Muscle of arm (tissue), 12 donors: ENCODE data around the gene RASGRF2. TPM values are rescaled to one million over a fixed set of nuclear protein-coding genes. Genes with fewer than 3 reads are reported as not detected.
A peak's percentile ranks its signal among the peaks of the same experiment; 100 is the strongest.
"Not testable (repeated sequence)": the region's sequence is repeated elsewhere in the genome, so short reads cannot be mapped to it uniquely, and the experiment has no call there.

ENCODE experiments used
- DNase-seq: peaks from one replicate; pipeline ENCODE4 v3.0.0-alpha.2; 2013
- polyA plus RNA-seq, 12 donors: library from polyadenylated mRNA; unstranded; fragments of 120-200 nt; gene quantifications; one replicate each; pipeline ENCODE4 v1.2.1, GENCODE V29; 2013; ENCODE audit not compliant: insufficient read length in 12 of 12

Gene RASGRF2
- polyA plus RNA-seq, 12 donors: 0.48 to 3.7 (median 0.84) TPM; not detected in 2

DNA sequence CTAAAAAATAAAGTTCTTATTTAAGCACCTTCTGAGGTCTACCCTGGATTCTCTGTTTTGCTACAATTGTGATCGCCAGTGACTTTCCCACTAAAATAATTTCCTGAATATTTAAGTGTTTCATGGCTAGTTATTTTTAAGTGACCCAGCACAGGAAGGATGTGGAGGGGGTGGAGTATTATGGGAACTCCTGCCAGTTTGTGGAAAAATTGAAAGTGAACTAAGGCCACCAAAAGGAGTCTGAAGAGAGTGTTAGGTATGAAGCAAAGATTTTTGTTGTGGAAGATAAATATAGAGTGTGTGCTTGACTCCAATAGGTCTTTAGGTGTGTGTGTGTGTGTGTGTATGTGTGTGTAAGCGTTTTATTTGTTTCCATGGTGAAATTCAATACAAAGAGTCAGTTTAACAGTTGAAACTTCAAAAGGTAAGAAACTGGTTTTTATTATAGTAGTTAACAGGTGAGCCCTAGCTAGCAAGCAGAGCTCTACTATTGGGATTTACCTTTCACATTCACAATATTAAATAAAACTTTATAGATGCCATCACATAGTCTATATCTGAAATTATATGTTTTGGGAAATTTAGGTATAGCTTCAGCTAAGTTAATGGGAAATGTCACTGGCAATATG, 25.6 kb downstream of the RASGRF2 start:
- DNase-seq: no peak

DNA sequence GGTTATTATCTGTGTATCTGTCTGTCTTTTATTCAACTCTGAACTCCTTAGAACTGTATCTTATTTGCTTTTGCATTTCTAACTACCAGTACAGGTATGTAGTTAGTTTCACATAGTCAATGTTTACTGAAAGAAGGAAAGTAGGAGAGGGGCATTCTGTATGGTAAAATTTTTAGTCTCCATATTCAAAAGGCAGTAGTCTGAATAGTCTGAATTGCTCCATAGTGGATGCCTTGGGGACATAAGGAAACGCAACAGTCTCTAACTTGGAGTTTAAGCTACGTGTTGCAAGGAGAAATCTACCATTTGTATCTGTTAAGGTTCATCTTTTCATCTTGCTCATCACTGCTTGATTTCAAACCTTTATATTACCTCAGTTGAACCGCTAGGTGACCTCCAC, 26.2 kb downstream of the RASGRF2 start:
- no peak for DNase-seq

DNA sequence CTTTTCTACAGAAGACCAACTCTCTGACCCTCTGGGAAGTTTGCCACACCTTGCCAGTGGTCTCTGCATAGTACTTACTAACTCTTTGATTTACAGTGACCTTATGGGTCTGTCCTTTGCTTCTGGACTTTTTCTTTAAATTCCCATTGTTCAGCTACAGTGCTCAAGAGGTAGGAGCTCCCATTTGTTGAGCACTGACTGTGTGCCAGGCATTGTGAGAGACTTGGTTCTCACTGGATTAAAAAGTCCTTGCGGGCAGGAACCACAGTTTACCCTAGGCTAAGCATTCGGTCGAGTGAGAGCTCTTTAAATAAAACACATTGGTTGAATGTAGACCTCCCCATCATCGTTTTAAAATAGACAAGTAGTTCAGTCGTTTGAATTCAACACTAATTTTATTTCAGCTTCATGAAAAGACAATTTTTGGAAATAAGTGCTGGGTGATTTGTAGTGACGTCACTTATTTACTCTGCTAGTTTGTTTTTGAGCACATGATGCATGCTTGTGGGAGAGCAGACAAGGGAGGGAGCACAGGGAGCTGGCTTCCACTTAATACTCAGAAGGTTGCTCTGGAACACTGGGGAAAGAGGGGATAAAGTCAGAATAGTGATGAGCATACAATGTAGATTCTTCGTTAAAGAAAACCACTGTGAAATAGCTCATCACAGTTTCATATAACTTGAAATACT, 27.1 kb downstream of the RASGRF2 start:
- DNase-seq: no peak

DNA sequence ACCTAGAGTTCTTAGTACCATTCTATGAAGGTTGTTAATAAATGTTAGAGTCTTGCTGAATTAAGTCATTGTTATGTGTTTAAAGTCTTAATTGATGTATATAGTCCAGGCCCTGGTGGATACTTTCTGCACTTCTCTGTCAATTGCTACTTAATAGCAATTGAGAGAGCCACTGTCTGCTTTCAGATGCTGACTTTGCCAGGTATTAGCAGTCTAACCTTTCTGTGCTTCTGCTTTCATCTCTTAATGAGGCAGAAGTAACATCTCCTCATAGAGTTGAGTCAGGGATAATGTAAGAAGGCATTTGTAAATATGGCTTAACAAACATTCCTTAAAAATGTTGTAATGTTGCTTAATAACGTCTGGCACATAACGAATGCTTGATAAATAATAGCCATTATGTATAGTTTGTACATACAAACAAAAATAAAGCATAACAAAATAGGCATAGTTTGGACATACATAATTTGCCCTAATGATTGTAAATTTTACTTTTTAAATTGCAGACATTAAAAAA, 28.3 kb downstream of the RASGRF2 start:
- no peak for DNase-seq

DNA sequence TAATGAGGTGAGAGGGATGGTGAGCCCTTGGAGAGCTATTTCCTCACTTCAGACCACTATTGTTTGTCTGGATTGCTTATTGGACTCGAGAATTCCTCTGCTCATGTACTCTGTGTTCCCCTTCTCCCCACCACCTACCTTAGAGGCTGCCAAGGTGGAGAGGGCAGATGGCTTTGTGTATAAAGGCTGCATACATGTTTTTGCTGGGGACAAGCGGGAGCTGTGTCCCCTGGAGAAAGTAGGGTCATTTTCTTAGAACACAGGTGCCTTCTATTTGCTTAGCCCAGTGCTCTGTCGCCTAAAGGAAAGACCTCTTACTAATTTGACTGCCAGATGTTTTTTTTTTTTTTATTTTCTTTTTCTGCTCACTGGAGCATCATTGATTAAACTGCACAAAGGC, 29.7 kb downstream of the RASGRF2 start:
- DNase-seq: no peak

DNA sequence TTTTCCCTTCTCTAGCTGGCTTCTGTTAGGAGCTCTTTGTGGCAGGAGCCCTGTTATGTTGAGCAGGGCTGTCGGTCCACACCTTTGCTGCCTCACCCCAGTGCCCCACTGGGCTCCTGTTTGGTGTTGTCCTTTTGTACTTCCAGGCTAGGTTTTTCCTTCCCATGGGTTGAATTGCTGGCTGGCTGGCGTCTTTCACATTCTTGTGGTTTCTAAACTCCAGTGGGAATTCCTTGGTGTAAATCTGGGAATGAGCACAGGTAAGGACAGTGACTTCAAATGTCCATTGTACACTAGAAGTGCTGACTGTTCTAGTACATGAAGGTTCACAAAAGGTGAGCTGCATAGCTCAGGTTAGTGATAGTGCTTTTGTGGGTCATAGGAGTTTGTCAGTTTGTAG, 30.4 kb downstream of the RASGRF2 start:
- no peak for DNase-seq

DNA sequence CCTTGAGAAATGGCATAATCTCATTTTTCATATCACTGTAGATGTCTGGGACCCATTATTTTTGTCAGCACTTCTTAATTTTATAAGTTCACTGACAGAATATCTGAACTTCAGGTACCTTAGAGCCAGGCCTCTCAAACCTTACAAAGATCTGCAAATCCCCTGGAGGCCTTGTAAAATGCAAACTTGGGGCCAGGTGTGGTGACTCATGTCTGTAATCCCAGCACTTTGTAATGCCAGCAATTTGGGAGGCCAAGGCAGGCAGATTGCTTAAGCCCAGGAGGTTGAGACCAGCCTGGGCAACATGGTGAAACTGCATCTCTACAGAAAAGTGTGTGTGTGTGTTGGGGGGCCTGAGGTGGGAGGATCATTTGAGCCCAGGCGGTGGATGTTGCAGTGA, 30.8 kb downstream of the RASGRF2 start:
- DNase-seq: no peak

DNA sequence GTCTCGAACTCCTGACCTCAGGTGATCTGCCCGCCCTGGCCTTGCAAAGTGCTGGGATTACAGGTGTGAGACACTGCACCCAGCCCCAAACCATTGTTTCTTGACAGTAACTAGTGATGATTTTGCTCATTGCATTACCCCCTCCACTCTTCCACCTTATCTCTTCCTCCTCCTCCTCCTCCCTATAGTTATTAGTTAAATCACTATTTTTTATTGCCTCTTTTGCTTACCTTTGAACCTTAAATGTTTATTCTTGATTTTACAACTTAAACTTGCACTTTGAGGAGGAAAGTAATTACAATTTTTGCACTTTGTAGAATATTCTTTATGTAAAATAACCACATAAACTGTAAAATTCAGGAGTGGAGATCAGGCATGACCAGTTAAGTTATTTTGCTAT, 35.7 kb downstream of the RASGRF2 start:
- DNase-seq: no peak

DNA sequence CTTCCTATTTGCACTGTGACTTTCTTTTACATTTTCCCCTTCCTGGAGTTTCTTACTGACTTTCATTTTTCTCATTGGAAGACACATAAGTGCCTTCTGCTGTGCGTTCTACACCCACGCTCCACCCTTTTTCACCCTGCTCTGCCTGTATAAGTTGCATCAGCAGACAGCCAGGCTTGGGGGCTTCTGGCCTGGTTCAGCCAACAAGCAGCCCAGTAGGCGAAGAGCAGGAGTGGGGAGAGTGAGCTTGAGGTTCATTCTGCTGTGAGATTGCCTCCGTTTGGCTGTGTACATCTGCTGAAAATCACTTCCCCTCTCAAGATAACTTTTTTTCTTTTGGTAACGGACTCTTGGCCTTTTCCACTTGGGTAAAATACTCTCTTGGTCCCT, 38.4 kb downstream of the RASGRF2 start:
- DNase-seq: no peak

DNA sequence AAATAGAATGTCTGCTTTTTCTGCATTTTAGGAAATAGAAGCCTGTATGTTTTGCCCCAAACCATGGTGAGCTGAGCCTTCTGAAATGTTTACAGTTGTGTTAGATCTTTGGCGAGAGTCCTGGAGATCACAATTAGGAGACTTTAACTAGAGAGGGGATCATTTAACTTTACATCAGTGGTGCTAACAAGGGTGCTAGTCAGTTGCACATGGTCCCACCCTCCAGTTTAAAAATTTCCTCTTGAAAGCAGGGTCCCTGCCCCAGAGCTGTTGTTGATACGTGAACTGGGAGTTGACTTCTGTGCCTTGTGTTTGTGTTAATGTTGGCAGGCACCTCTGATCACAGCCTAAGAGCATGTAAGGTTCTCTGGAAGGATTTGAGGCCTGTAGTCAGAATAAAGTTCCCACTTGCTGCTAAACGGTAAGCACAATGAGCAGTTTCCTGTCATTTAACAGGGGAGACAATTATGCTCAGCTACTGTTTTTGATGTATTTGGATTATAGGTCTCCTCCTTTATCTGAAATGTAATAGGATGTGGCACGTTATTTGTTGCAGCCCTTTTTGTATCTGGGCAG, 43.7 kb downstream of the RASGRF2 start:
- no peak for DNase-seq

DNA sequence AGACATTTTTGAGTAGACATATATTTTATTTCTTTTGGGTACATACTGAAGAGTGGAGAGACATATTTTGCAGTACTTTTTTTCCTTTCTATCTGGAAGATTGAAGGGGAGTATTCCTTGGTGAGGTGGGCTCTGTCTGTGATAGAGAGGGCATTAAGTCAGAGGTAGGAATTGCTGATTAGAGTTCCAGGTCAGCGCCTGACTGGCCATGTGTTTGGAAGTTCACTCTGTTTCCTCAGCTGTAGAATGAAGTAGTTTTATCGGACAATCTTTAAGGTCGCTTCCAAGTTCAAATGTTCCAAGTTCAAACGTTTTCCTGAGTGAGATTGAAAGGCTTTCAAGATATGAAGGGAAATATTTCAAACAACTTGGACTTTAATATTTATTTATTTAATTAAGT, 45.5 kb downstream of the RASGRF2 start:
- DNase-seq: no peak

DNA sequence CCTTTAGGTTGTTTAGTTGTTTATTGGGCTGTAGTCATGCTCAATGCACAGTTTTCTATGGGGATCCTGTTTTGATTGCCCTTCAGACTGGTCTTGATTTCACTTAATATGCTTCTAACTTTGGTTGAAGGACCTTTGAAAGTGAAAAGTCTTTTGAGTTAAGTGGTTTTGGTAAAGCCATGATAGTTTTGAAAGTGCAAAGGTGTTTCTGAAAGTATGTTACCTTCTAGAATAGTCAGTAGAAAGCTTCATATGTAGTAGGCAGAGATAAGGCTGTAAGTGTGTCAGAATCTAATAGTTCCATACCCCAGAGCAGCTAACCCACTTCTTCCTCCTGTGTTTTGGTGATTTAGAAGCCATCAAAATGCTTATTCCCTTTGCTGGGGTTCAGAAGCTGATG, 46.1 kb downstream of the RASGRF2 start:
- no peak for DNase-seq

DNA sequence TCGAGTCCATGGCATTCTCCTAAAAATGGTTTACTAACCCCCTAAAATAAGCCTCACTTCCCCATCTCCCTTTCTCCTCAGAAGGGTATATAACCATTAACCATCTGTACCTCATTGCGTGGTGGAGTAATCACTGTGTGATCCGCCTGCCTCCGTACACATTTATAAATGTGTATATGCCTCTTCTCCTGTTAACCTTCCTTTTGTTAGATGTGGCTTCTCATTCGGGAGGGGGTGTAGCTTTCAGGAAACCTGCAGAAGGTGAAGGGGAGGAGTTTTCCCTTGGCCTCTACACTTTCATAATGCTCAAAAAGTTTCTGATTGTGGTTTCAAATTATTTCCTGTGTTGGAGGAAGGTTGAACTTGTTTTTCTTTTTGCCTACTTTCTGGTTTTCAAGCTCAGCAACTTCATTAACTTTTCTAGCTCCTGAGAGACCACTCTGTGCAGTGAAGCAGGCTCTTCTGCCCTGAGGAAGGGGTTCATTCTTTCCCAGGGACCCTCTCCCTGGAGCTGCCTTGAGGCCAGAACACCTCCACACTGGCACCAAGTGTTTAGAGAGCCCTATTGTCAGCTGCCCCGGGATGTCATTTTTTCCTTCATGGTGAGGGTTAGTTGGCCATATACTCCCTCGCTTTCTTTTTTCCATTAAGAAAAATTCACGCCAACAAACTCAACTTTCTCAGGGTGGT, 46.9 kb downstream of the RASGRF2 start:
- no peak for DNase-seq

DNA sequence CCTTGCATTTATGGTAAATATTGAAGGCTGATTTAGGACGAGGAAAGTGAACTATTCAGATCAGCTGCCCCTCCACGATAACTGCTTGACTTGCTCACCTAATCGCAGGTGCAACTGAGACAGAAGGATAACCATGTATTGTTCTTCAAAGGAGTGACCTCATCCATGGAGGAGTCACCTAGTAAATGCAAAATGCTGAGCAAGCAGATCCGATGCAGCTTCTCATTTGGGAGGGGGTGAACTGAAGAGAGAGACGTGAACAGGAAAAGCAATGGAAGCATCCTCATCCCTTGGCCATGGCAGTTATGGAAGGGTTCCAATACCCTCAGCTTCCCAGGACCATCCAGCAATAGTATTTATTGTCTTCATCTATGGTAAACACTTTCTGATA, 47.5 kb downstream of the RASGRF2 start:
- no peak for DNase-seq

DNA sequence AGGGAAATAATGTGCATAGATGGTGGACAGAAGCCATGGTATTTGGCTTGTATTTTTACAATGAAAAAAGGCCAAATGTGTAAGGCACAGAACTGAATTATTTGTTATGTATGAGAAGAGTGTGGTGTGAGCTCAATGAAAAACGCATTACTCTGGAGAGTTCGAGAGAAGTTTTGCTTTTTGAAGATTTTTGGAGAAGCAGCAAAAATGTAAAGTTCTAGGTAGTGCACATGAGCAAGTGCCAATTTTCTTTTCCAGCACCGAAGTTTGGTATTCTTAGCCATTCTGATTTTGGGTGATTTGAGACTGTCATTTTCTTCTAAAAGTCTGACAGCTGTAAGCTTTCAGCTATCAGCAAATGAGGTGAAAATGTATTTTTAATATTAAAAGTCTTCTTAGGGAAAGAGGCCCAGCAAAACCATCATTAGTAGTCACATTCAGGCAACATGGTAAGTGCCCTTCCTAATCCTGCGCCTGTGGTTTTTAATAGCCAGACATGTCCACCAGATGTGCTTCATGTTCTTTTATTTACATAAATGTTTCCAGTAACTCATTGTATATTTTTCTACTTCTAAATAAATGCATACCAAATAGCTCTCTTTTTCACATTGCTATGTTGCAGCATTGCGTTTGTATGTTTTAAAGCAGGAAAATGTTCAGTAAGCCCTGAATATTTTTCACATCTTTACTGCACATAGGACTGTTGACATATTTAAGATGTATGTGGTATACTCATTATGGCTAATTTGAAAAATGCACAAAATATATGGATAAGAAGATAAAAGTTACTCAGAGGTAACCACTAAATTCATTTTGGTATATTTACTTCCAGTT, 50.4 kb downstream of the RASGRF2 start:
- peak; percentile 17 for DNase-seq

DNA sequence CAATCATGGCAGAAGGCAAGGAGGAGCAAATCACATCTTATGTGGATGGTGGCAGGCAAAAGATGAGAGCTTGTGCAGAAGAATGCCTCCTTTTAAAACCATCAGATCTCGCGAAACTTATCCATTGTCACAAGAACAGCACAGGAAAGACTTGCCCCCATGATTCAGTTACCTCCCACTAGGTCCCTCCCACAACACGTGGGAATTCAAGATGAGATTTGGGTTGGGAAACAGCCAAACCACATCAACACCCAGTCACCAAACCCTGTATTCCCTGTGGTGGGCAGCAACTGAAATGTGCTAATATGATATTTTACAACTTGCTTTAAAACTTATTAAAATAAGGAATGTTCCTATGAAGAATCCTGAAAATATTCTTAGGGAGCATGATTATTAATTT, 54.2 kb downstream of the RASGRF2 start:
- no peak for DNase-seq

DNA sequence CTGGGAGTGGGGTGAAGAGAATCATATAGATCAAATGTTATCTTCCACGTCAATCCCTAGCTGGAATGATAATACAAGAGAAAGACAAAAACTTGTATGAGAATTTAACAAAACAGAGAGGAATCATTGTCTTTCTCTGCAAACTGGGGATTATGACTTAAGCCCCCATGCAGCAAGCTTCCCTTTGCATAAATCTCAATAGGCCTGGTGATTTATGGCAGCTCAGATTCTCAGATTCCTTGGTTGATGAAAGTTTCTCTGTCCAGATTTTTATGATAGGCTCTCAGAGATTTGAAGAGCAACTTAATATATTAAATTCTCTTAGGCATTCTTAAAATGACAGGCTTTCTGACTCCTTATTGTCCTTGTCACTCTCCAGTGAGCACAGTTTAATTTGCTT, 56.0 kb downstream of the RASGRF2 start:
- DNase-seq: no peak

DNA sequence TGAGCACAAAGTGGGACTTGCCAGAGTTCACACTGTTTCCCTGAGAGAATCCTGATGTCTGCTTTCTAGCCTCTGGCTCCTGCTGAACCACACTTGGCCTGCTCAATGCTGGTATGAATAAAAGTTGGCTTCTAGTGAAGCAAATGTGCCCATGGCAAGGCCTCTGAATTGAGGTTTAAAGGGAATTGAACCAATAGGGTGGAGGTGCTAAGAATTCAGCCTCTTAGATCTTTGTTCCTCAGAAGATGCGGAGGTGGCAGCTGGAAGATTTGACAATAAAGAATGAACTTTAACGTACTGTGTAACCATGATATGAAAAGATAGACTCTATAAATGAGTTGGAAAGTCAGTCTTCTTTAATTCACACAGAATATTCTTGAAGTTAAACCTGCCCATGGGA, 57.2 kb downstream of the RASGRF2 start:
- DNase-seq: no peak

DNA sequence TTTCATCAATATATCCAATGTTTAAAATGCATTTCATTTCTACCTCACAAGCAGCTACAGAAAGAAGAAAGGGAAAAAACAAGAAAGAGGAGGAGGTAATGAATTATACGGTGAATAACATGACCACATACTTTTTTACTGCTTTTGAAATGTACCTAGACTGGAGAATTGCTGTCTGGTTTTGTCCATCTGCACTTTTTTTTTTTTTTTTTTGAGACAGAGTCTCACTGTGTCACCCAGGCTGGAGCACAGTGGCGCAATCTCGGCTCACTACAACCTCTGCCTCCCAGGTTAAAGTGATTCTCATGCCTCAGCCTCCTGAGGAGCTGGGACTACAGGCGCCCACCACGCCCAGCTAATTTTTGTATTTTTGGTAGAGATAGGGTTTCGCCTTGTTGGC, 58.4 kb downstream of the RASGRF2 start:
- DNase-seq: not testable (repeated sequence)

DNA sequence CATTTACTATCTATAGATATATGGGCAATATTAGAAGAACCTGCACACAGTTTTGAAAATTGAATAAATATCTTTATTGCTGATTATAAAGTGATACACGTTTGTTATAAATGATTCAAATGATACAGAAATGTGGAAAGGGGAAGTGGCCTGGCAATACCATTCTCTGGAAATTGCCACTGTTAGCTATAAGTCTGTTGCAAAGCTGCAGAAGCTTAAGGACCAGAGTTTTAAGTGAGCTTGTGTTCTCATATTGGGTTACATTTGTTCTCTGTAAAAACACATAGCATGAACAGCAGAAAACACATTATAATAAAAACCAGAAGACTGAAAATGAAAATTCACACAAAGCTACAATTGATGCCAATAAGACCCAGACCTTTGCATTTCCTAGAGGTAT, 59.6 kb downstream of the RASGRF2 start:
- no peak for DNase-seq

DNA sequence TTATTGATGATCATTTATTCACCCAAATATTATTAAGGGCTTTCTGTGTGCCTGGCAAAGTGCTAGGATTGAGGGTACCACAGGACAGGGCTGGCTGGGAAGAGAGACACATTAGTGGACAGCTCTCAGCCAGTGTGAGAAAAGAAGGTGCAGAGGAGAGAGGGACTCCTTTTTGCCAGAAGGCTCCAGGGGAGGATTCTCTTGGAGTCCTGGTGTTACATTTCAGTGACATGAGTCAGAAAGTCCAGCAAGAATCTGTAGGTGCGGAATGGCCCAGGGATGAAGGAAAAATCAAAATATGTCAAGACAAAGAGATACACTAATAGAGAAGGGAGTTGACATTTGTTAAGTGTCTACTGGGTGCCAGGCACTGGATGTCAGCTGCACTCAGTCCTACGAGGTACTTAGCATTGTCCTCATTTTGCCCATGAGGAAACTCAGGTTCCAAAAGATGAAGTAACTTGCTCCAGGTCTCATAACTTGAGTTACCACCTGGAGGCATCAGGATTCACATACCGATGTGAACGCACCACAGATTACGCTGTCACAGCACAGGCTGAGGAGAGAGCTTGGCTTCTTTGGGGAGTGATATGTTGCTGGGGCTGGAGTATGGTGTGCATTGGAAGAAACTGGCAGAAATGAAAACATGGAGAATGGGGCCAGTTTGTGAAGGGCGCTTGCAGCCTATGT, 60.5 kb downstream of the RASGRF2 start:
- no peak for DNase-seq
